ENCODE measurements around the gene MACF1. TPM values are rescaled to one million over a fixed set of nuclear protein-coding genes. Genes with fewer than 3 reads are reported as not detected.
A peak's percentile ranks its signal among the peaks of the same experiment; 100 is the strongest.

The MACF1 gene
- total RNA-seq, 1 donor: 554 TPM

GRCh38 chr1:39408641-39409054, 204.2 kb downstream of the MACF1 start:
- TF ChIP-seq CTCF (IDR thresholded peaks at IDR 0.05; ENCODE audit: insufficient read depth, low read depth, low read length): no peak
- DNase-seq (ENCODE audit: low read depth): peak; percentile 96

GRCh38 chr1:39409055-39409816, 204.7 kb downstream of the MACF1 start:
- no peak for TF ChIP-seq CTCF (IDR thresholded peaks at IDR 0.05; ENCODE audit: insufficient read depth, low read depth, low read length)
- peak; percentile 82 for DNase-seq (ENCODE audit: low read depth)
- peak overlapping the region; percentile 67 for H3K4me3 ChIP-seq (ENCODE audit: low read depth, low read length)

More at GRCh38 chr1:39408641-39409054, 204.2 kb downstream of the MACF1 start:
- peak overlapping the region; percentile 67 for H3K4me3 ChIP-seq (ENCODE audit: low read depth, low read length)

DNA sequence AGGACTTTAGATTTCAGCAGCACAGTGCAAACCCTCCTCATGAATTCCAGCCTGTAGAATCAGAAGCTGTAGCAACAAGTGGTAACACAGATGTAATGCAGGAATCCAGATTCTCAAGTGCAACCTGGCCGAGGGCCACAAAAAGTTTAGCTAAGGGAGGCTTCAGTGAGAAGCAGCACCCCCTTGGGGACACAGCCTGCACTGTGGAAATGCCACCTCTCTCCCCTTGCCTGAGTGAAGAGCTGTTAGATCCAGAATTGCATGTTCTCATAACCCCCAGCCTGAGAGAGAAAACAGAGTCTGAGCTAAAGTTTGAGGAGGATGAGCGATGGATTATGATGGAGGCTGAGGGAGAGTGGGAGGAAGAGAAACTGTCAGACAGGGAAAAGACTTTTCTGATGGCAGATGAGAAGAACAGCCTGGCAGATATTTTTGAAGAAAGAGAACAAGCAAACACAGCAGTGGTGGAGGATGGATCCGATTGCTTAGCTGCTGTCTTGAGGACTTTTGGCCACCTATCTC, 206.5 kb downstream of the MACF1 start:
- H3K4me3 ChIP-seq (ENCODE audit: low read depth, low read length): peak overlapping the region; percentile 67
- peak; percentile 92 for DNase-seq (ENCODE audit: low read depth)
- TF ChIP-seq CTCF (IDR thresholded peaks at IDR 0.05; ENCODE audit: insufficient read depth, low read depth, low read length): peak; percentile 87

DNA sequence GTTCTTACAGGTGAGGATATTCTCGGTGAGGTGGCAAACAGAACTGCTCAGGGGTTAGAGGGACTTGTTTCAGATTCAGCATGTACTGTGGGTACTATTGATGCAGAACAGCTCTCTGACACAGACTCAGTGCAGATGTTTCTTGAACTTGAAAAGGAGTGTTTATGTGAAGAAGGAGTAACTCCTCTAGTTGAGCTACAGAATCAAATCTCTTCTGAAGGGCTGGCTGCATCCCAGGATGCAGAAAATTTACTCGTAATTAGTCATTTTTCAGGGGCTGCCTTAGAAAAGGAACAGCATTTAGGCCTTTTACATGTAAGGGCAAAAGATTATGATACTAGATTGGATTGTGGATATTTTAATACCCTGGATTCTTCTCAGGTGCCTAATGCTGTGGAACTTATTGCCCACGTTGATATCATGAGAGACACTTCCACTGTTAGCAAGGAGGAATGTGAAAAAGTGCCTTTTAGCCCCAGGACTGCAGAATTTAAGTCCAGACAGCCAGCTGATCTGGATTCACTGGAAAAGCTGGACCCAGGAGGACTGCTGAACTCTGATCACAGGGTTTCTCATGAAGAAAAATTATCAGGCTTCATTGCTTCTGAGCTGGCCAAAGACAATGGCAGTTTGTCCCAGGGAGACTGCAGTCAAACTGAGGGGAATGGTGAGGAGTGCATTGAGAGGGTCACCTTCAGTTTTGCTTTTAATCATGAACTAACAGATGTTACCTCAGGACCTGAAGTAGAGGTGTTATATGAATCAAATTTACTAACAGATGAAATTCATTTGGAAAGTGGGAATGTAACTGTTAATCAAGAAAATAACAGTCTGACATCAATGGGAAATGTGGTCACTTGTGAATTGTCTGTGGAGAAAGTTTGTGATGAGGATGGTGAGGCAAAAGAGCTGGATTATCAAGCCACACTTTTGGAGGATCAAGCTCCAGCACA, 207.3 kb downstream of the MACF1 start:
- DNase-seq (ENCODE audit: low read depth): peak; percentile 22
- no peak for TF ChIP-seq CTCF (IDR thresholded peaks at IDR 0.05; ENCODE audit: insufficient read depth, low read depth, low read length)
- H3K4me3 ChIP-seq (ENCODE audit: low read depth, low read length): peak overlapping the region; percentile 67

DNA sequence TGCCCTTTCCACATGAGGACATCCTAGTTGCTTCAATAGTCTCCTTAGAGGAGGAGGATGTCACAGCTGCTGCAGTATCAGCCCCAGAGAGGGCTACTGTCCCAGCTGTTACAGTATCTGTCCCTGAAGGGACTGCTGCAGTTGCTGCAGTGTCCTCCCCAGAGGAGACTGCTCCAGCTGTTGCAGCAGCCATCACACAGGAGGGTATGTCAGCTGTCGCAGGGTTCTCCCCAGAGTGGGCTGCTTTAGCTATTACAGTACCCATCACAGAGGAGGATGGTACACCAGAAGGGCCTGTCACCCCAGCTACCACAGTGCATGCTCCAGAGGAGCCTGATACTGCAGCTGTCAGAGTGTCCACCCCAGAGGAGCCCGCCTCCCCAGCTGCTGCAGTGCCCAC, 208.4 kb downstream of the MACF1 start:
- TF ChIP-seq CTCF (IDR thresholded peaks at IDR 0.05; ENCODE audit: insufficient read depth, low read depth, low read length): no peak
- DNase-seq (ENCODE audit: low read depth): no peak
- H3K4me3 ChIP-seq (ENCODE audit: low read depth, low read length): no peak overlapping the region

GRCh38 chr1:39413902-39414528, 209.5 kb downstream of the MACF1 start:
- DNase-seq (ENCODE audit: low read depth): no peak
- TF ChIP-seq CTCF (IDR thresholded peaks at IDR 0.05; ENCODE audit: insufficient read depth, low read depth, low read length): no peak
- H3K4me3 ChIP-seq (ENCODE audit: low read depth, low read length): no peak overlapping the region
